ENCODE results near the gene SCTR. TPM values are rescaled to one million over a fixed set of nuclear protein-coding genes. Genes with fewer than 3 reads are reported as not detected.

SCTR gene
- total and polyA plus RNA-seq, 2 of the 13 experiments (the other 11 are each of a cell fraction or from before 2014, with no cell fraction given) = not detected

GRCh38 chr2:119435953-119436297 lies 88.4 kb downstream of the SCTR start (continued):
- TF ChIP-seq REST (IDR thresholded peaks at IDR 0.05; ENCODE audit: borderline replicate concordance in 1 of 2, low read depth in 1 of 2, low read length in 2 of 2) (no peak), ZNF574 (CRISPR knock-in tag; IDR thresholded peaks at IDR 0.05) (no peak), ZNF335 (CRISPR knock-in tag; IDR thresholded peaks at IDR 0.05) (no peak), U2AF1 (optimal IDR thresholded peaks at IDR 0.05; ENCODE audit: low read depth, low read length) (no peak), ZBTB3 (CRISPR knock-in tag; IDR thresholded peaks at IDR 0.05; ENCODE audit: borderline replicate concordance, low read depth) (no peak), ZBTB44 (CRISPR knock-in tag; IDR thresholded peaks at IDR 0.05) (no peak), GFI1 (CRISPR knock-in tag; IDR thresholded peaks at IDR 0.05; ENCODE audit: borderline replicate concordance) (no peak), IRF1 (CRISPR knock-in tag; IDR thresholded peaks at IDR 0.05; ENCODE audit: low read depth) (0 out of 2 replicates have a peak, but pooled peaks have one; percentile 32), ZMYM2 (CRISPR knock-in tag; IDR thresholded peaks at IDR 0.05) (peak; percentile 53; the same call in 1 of the 2 replicates), MIER2 (CRISPR knock-in tag; IDR thresholded peaks at IDR 0.05) (no peak; the same call in 1 of the 2 replicates), ZNF430 (CRISPR knock-in tag; IDR thresholded peaks at IDR 0.05) (peak; percentile 65; the same call in 1 of the 2 replicates), RBAK (CRISPR knock-in tag; IDR thresholded peaks at IDR 0.05) (no peak), ZNF607 (CRISPR knock-in tag; IDR thresholded peaks at IDR 0.05; ENCODE audit: borderline replicate concordance) (no peak), DRAP1 (CRISPR knock-in tag; IDR thresholded peaks at IDR 0.05) (no peak), ZSCAN5A (CRISPR knock-in tag; IDR thresholded peaks at IDR 0.05; ENCODE audit: borderline replicate concordance) (no peak), ZBTB39 (CRISPR knock-in tag; IDR thresholded peaks at IDR 0.05) (no peak)
